ENCODE measurements around the gene ADAMTS12.

DNA sequence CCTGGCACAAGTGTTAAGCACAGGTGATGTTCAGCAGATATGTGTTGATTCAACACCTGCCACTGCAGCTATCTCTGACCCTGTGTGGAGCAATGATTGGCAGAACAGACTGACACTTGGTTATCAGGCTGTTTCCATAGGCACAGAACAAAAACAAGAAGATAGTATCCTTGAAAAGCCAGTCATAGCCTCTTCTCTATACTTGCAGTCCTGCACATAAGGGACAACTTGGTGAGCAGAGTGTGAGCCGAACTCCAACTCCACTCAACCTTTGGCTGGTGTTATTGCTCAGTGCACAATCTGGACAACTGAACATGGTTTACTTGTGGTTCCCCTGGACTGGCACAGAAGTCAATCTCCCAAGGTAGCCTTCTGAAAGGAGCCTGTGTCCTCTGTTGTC lies 99.2 kb downstream of the ADAMTS12 start:
- TF ChIP-seq, protein P1, sequence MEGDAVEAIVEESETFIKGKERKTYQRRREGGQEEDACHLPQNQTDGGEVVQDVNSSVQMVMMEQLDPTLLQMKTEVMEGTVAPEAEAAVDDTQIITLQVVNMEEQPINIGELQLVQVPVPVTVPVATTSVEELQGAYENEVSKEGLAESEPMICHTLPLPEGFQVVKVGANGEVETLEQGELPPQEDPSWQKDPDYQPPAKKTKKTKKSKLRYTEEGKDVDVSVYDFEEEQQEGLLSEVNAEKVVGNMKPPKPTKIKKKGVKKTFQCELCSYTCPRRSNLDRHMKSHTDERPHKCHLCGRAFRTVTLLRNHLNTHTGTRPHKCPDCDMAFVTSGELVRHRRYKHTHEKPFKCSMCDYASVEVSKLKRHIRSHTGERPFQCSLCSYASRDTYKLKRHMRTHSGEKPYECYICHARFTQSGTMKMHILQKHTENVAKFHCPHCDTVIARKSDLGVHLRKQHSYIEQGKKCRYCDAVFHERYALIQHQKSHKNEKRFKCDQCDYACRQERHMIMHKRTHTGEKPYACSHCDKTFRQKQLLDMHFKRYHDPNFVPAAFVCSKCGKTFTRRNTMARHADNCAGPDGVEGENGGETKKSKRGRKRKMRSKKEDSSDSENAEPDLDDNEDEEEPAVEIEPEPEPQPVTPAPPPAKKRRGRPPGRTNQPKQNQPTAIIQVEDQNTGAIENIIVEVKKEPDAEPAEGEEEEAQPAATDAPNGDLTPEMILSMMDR (IDR thresholded peaks at IDR 0.05) = no peak
- no peak for TF ChIP-seq EP300 (IDR thresholded peaks at IDR 0.05; ENCODE audit: low read depth)
- no peak for TF ChIP-seq POLR2A (IDR thresholded peaks at IDR 0.05)
- TF ChIP-seq POLR2AphosphoS5 (IDR thresholded peaks at IDR 0.05) = no peak

Measured in transverse colon (tissue), 4 donors.